ENCODE measurements around the gene INVS.
"Not testable (repeated sequence)": the region's sequence is repeated elsewhere in the genome, so short reads cannot be mapped to it uniquely, and the experiment has no call there.

INVS gene

DNA sequence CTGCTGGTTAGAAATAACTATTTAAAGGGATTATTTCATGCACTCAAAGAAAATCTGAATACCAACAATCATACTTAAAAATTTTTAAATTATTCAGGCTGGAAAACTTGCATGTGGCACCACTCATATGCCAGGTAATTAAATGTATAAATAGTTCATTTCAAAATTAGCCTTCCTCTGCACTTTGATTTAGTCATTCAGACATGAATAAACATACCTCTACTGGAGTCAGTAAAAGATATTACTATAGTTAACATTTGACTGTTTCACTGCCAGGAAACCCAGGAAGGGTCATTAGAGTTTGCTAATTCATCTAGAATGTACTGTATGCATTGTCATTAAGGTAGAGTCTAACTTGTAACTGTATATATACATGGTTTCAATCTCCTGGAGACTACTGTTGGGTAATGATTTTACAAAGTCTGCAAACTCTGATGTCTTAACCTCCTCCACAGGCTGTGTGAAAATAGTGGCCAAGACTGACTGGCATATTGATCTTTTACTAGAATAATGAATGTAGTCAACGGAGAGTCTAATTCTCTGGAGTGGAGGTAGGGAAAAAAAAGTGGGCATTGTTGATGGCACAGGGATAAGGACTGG is 210.0 kb downstream of the INVS start:
- no peak for DNase-seq (ENCODE audit: low read depth in 3 of 3, low spot score in 1 of 3)

DNA sequence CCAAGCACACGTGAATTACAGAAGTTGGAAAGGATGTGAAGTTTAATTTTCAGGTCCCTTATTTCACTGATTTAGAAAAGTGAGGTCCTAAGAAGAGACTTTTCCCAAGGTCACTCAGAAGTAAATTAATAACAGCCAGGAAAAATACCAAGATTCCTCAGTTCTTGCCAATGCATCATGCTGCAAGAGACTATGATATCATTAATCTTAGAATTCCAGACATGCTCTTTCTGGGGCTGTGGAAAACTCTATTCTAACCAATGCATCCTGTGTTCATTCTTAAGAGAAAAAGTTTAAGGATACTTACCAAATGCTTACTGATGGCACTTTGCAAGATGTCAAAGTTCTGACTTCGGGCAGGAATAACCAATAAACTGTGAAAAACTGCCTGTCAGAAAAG is 210.9 kb downstream of the INVS start:
- DNase-seq (ENCODE audit: low read depth in 3 of 3, low spot score in 1 of 3), result no peak

- DNase-seq (ENCODE audit: low read depth in 3 of 3, low spot score in 1 of 3), result no peak
Measured at GRCh38 chr9:100315561-100315960, 216.5 kb downstream of the INVS start.

GRCh38 chr9:100317706-100318105 is 218.7 kb downstream of the INVS start:
- no peak for DNase-seq (ENCODE audit: low read depth in 3 of 3, low spot score in 1 of 3)

DNA sequence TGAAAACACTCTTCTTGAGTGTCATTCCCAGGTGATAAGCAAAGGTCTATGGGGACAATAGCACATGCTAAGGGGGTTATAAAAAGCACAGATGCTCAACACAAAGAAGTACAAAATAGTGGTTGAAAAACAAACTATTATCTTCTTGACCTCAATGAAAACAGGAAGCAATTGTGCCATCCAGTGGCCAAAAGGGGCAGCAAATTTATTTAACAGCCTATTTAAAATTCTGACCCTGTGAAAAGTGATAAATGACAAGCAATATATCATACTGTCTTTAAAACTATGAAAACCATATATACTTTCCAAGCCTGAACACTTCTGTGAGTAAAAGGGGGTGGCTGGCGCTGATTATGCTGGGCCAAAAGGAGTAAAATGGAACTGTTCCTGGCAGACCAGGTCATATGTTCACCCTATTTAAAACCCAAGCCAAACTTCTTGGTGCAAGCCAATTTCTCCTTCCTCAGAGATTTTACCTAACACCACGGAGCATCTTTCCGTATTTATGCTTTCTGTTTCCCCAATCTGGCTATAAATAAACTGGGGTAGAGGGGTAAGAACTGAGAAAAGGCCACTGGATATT is 224.0 kb downstream of the INVS start:
- no peak for DNase-seq (ENCODE audit: low read depth in 3 of 3, low spot score in 1 of 3)

GRCh38 chr9:100324594-100325200 is 225.7 kb downstream of the INVS start:
- no peak for DNase-seq (ENCODE audit: low read depth in 3 of 3, low spot score in 1 of 3)

GRCh38 chr9:100338736-100339135 is 239.7 kb downstream of the INVS start:
- not testable (repeated sequence) for DNase-seq (ENCODE audit: low read depth in 3 of 3, low spot score in 1 of 3)

- no peak for DNase-seq (ENCODE audit: low read depth in 3 of 3, low spot score in 1 of 3)
Measured at GRCh38 chr9:100340224-100340623, 241.2 kb downstream of the INVS start.

DNA sequence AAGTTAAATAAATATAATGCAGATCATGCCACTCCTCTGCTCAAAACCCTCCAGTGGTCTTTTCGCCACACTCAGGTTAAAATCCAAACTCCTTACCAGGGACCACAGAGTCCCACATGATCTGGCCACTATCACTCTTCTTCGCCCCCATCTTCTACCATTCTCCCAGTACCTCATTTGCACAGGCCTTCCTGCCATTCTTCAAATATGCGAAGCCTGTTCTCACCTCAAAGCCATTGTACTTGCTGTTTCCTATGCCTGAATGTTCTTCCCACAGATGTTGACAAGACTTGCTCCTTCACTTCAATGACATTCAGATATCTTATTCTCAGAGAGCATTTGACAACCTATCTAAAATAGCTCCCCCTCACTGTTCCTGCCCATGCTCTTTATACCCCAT is 242.8 kb downstream of the INVS start:
- no peak for DNase-seq (ENCODE audit: low read depth in 3 of 3, low spot score in 1 of 3)

DNA sequence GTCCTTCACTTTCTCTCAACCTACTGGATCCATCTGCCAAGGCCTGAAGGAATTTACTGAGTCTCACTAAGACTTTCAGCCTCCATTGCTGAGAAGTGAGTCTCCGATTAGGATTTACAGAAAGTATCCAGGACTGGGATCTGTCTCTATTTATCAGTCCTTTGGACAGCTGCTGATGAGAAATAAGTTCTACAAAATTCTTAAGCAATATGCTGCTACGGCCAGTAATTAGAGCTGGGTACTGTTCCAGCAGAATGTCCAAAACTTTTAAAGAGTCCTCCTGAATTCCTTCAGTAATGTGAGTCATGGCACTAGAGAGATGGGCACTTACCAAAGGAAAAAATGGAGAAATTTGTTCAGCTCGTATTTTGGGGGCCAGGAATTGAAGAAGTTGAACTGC is 247.8 kb downstream of the INVS start:
- no peak for DNase-seq (ENCODE audit: low read depth in 3 of 3, low spot score in 1 of 3)

DNA sequence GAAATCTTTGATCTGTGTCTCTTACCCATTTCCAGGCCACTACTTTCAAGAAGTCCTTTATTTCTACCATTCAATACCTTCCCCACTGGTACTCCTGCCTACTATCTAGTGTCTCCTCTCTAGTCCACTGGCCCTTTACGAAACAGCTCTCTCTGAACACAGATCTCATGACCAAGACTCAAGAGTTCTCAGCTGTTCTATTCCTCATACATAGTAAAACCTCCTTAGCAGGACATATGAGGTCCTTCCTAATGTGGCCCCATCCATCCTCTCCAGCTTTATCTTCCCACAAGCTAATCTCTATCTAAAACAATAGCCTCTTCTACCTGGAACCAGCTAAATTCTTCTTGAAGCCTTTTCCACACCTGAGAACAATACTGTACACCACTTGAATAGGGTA is 251.1 kb downstream of the INVS start:
- DNase-seq (ENCODE audit: low read depth in 3 of 3, low spot score in 1 of 3), result no peak

All from stimulated activated CD4-positive, alpha-beta T cell treated with anti-CD3 and anti-CD28 coated beads, TNF-alpha, amount 100 ng/mL, for 1 hour (primary cell).